ENCODE results near the gene ATP6V0B. TPM values are rescaled to one million over a fixed set of nuclear protein-coding genes. Genes with fewer than 3 reads are reported as not detected.

Gene ATP6V0B
- total and polyA plus RNA-seq, 11 donors: 71.4 to 235 (median 93.2) TPM

GRCh38 chr1:44015206-44015605, 40.4 kb downstream of the ATP6V0B start:
- peak in 1 of 5 donors; percentile 55 for DNase-seq
- WGBS, 4 donors: 36 to 69% (median 48%) methylated on average over 2 to 3 of the region's 3 CpGs
- ATAC-seq: peak in 3 of 4 donors; percentile 52 to 70 (median 59)

GRCh38 chr1:44016041-44016889, 41.5 kb downstream of the ATP6V0B start:
- no peak for ATAC-seq
- WGBS, 4 donors: 87 to 93% (median 91%) methylated on average over 16 to 20 of the region's 20 CpGs
- Histone ChIP-seq H3K4me3 (no peak overlapping the region), H3K27ac (no peak overlapping the region), H3K9me3 (no peaks in the 10 kb centered on the region), H3K4me1 (peaks cover 0 to 20% (median 0%) of the 10 kb centered on the region in 12 donors), H3K36me3 (no peaks in the 10 kb centered on the region), H3K27me3 (no peaks in the 10 kb centered on the region)
- TF ChIP-seq CTCF (IDR thresholded peaks at IDR 0.05) (no peak), POLR2A (IDR thresholded peaks at IDR 0.05) (no peak)
- intact Hi-C loops (cut with DNase I): no loop called here
- DNase-seq: peak in 2 of 5 donors; percentile 14 to 39

More at GRCh38 chr1:44015206-44015605, 40.4 kb downstream of the ATP6V0B start:
- Histone ChIP-seq H3K36me3 (no peaks in the 10 kb centered on the region), H3K27ac (peak overlapping the region in 1 of 12 donors; percentile 13), H3K9me3 (no peaks in the 10 kb centered on the region), H3K4me1 (peaks cover 0 to 20% (median 0%) of the 10 kb centered on the region in 12 donors), H3K27me3 (no peaks in the 10 kb centered on the region), H3K4me3 (no peak overlapping the region)
- intact Hi-C loops (cut with DNase I): no loop called here
- TF ChIP-seq CTCF (IDR thresholded peaks at IDR 0.05) (no peak), POLR2A (IDR thresholded peaks at IDR 0.05) (no peak)

- Histone ChIP-seq H3K27me3 (no peaks in the 10 kb centered on the region), H3K36me3 (no peaks in the 10 kb centered on the region), H3K27ac (no peak overlapping the region), H3K9me3 (no peaks in the 10 kb centered on the region), H3K4me1 (peaks cover 0 to 20% (median 0%) of the 10 kb centered on the region in 12 donors), H3K4me3 (no peak overlapping the region)
- 72 to 88% (median 82%) methylated on average over 18 to 20 of the region's 20 CpGs for WGBS, 4 donors
- intact Hi-C loops (cut with DNase I): no loop called here
- ATAC-seq (no peak), DNase-seq (peak in 1 of 5 donors; percentile 10)
- TF ChIP-seq CTCF (IDR thresholded peaks at IDR 0.05) (no peak), POLR2A (IDR thresholded peaks at IDR 0.05) (no peak)
These were observed 42.2 kb downstream of the ATP6V0B start for GRCh38 chr1:44016890-44017400.

GRCh38 chr1:44019466-44019948, 44.7 kb downstream of the ATP6V0B start:
- Histone ChIP-seq H3K27ac (no peak overlapping the region), H3K9me3 (no peaks in the 10 kb centered on the region), H3K4me3 (no peak overlapping the region), H3K4me1 (peaks cover 0 to 21% (median 0%) of the 10 kb centered on the region in 12 donors), H3K27me3 (no peaks in the 10 kb centered on the region), H3K36me3 (no peaks in the 10 kb centered on the region)
- 80 to 89% (median 83%) methylated on average over 10 to 13 of the region's 13 CpGs for WGBS, 4 donors
- DNase-seq: peak in 2 of 5 donors; percentile 14 to 15
- ATAC-seq: no peak
- TF ChIP-seq POLR2A (IDR thresholded peaks at IDR 0.05) (no peak), CTCF (IDR thresholded peaks at IDR 0.05) (no peak)
- intact Hi-C loops (cut with DNase I): no loop called here

Data from heart left ventricle (tissue), 16 donors.